K562 (cell line): ENCODE data around the gene ALCAM. TPM values are rescaled to one million over a fixed set of nuclear protein-coding genes. Genes with fewer than 3 reads are reported as not detected.

ENCODE experiments used
- ATAC-seq: fragments of 200-7000 bp; cut with Tn5 transposase; 3 replicates; pipeline ENCODE4 v1.9.1; 2020; ENCODE audit warnings: moderate library complexity
- BruUV-seq: library from RNA; stranded (reverse); fragments of 400-500 nt; replicated peaks from 2 replicates; lab custom pipeline; 2021; lab: Mats Ljungman, UMichigan
- CTCF ChIA-PET: fragments of 300-600 bp; formaldehyde crosslinking; extraction: SDS; loops from one replicate; lab custom pipeline; 2021; ENCODE audit warnings: low intra/inter-chr PET ratio; lab: Yijun Ruan, JAX
- POLR2A ChIA-PET: fragments of 300-600, 350-650 bp; sonication (Branson Sonifier 250); formaldehyde crosslinking; extraction: SDS; loops from one replicate; lab custom pipeline; 2021; ENCODE audit warnings: antibody characterized with exemption, inconsistent platforms; lab: Yijun Ruan, JAX
- DNase-seq, 4 experiments: peaks; one replicate each; pipeline versions ENCODE4 v3.0.0 to v3.0.0-alpha.2; 2011 to 2018; ENCODE audit warnings: low spot score in 3 of 4, mixed read lengths in 3 of 4; ENCODE audit errors: extremely low read depth in 1 of 4
- FAIRE-seq: peaks from 2 replicates; lab custom pipeline; 2011; peaks lifted over from hg19 to GRCh38; lab: Jason Lieb, UNC
- H2AFZ ChIP-seq: 2 replicates; pipeline ENCODE4 v1.6.0; 2011; ENCODE audit warnings: low read depth, low read length, control low read depth, inconsistent platforms
- H3K27ac ChIP-seq: fragments of 200-600 bp; 3 replicates; pipeline ENCODE4 v1.8.0; 2011; ENCODE audit warnings: low read depth, mild to moderate bottlenecking, control low read depth, inconsistent platforms, low read length, moderate library complexity, mixed read lengths; ENCODE audit errors: extremely low read depth
- H3K27me3 ChIP-seq, 2 experiments: fragments of 300-600 bp in 1 of 2; 2 replicates in 1 of 2; 3 replicates in 1 of 2; pipeline versions ENCODE4 v1.6.0 to v1.8.0; 2011; ENCODE audit warnings: inconsistent platforms in 2 of 2, low read length in 2 of 2, mild to moderate bottlenecking in 1 of 2, mixed read lengths in 1 of 2, moderate library complexity in 1 of 2; ENCODE audit not compliant: control insufficient read depth in 2 of 2, insufficient read depth in 2 of 2
- H3K36me3 ChIP-seq: fragments of 300-600 bp; 3 replicates; pipeline ENCODE4 v1.8.0; 2011; ENCODE audit warnings: mild to moderate bottlenecking, low read length, inconsistent platforms; ENCODE audit not compliant: control insufficient read depth, insufficient read depth
- H3K4me1 ChIP-seq, 2 experiments: fragments of 200-600 bp in 1 of 2; replicated peaks in 1 of 2; 2 replicates in 1 of 2; 3 replicates in 1 of 2; pipeline versions ENCODE4 v1.5.1 to v1.8.0; 2011; ENCODE audit warnings: inconsistent platforms in 2 of 2, low read length in 2 of 2, mild to moderate bottlenecking in 1 of 2, mixed read lengths in 1 of 2, moderate library complexity in 1 of 2; ENCODE audit not compliant: control insufficient read depth in 2 of 2, insufficient read depth in 2 of 2
- H3K4me2 ChIP-seq: 2 replicates; pipeline ENCODE4 v1.6.1; 2011; ENCODE audit warnings: low read length, control low read depth, inconsistent platforms, mixed read lengths; ENCODE audit not compliant: insufficient read depth
- H3K4me3 ChIP-seq: fragments of 200-600 bp; sonication (generic), shearing (Covaris generic); 2 replicates; pipeline ENCODE4 v1.5.1; 2016; ENCODE audit warnings: control low read depth, inconsistent platforms
- H3K79me2 ChIP-seq: fragments of 200-600 bp; 3 replicates; pipeline ENCODE4 v1.8.0; 2011; ENCODE audit warnings: low read length, inconsistent platforms; ENCODE audit not compliant: control insufficient read depth, insufficient read depth
- H3K9ac ChIP-seq, 2 experiments: 2 replicates each; pipeline versions ENCODE4 v1.6.0 to v1.6.1; 2011; ENCODE audit warnings: low read depth in 2 of 2, low read length in 2 of 2, control low read depth in 1 of 2, inconsistent platforms in 1 of 2, mild to moderate bottlenecking in 1 of 2, mixed read lengths in 1 of 2; ENCODE audit not compliant: insufficient read depth in 1 of 2
- H3K9me1 ChIP-seq: one replicate; pipeline ENCODE4 v1.6.0; 2011; ENCODE audit warnings: inconsistent platforms, mild to moderate bottlenecking, low read length, moderate library complexity; ENCODE audit not compliant: control insufficient read depth, insufficient read depth
- H3K9me3 ChIP-seq: replicated peaks from 2 replicates; pipeline ENCODE4 v1.5.1; 2011; ENCODE audit warnings: low read depth, low read length, inconsistent platforms; ENCODE audit not compliant: control insufficient read depth, insufficient read depth
- H4K20me1 ChIP-seq: replicated peaks from 2 replicates; pipeline ENCODE4 v1.6.1; 2011; ENCODE audit warnings: low read length, inconsistent platforms, mixed read lengths; ENCODE audit not compliant: control insufficient read depth, insufficient read depth
- ADNP ChIP-seq: fragments of 200-800 bp; sonication (Bioruptor generic); IDR thresholded peaks from 2 replicates; pipeline ENCODE4 v1.6.1; 2016; ENCODE audit warnings: missing genetic modification characterization, missing compliant biosample characterization
- ATF7 ChIP-seq: fragments of 450-650 bp; IDR thresholded peaks from 2 replicates; pipeline ENCODE4 v1.7.1; 2014; ENCODE audit warnings: mild to moderate bottlenecking, moderate library complexity
- ETV1 ChIP-seq: fragments of 450-650 bp; conservative IDR thresholded peaks from 2 replicates; pipeline ENCODE4 v1.6.1; 2016; ENCODE audit warnings: missing genetic modification characterization, control low read depth, low read depth, missing compliant biosample characterization
- HIVEP1 ChIP-seq: fragments of 250-450 bp; sonication (Bioruptor Pico); IDR thresholded peaks from 2 replicates; pipeline ENCODE4 v1.4.0; 2020; ENCODE audit warnings: mild to moderate bottlenecking
- NBN ChIP-seq: fragments of 450-650 bp; IDR thresholded peaks from 2 replicates; pipeline ENCODE4 v1.6.1; 2016; ENCODE audit warnings: low read depth, mild to moderate bottlenecking
- PHB ChIP-seq: fragments of 250-450 bp; sonication (Bioruptor Pico); IDR thresholded peaks from 2 replicates; pipeline ENCODE4 v1.5.0; 2021
- PTTG1 ChIP-seq: fragments of 450-650 bp; IDR thresholded peaks from 2 replicates; pipeline ENCODE4 v1.6.1; 2016; ENCODE audit warnings: low read depth, mild to moderate bottlenecking, missing genetic modification characterization, missing compliant biosample characterization
- RBBP5 ChIP-seq: fragments of 200-600 bp; sonication (generic); IDR thresholded peaks from 2 replicates; pipeline ENCODE4 v1.6.1; 2012; ENCODE audit warnings: borderline replicate concordance, mild to moderate bottlenecking, low read length, control low read depth, inconsistent platforms; ENCODE audit not compliant: insufficient read depth, poor library complexity, severe bottlenecking
- ZNF444 ChIP-seq: fragments of 250-450 bp; sonication (Bioruptor Pico); IDR thresholded peaks from 2 replicates; pipeline ENCODE4 v1.4.0; 2020; ENCODE audit warnings: mild to moderate bottlenecking, moderate library complexity
- whole genome bisulfite sequencing: fragments of 100-300 bp; shearing (Covaris generic); methylation state at CpG from one replicate; pipeline ENCODE4 v1.1.6; 2016; ENCODE audit warnings: low coverage, mixed read lengths; ENCODE audit not compliant: insufficient coverage; ENCODE audit errors: missing lambda C conversion rate; 5-methylcytosine and 5-hydroxymethylcytosine counted together
- in situ Hi-C: fragments of 300-500 bp; cut with MboI; formaldehyde crosslinking; loops from 4 replicates; pipeline ENCODE4 v1.15.0; 2018; ENCODE audit warnings: inconsistent platforms, mixed read lengths
- intact Hi-C: fragments of 100-400 bp; cut with micrococcal nuclease; formaldehyde crosslinking; loops from 2 replicates; pipeline ENCODE4 v1.14.2; 2022
- polyA plus RNA-seq, 8 experiments: library from polyadenylated mRNA; depleted of rRNA in 4 of 8; stranded (reverse) in 5 of 8; unstranded in 3 of 8; fragments of >200 nt; fragmentation: Nextera tagmentation in 2 of 8; fragmentation: Illumina TruSeq in 1 of 8; extraction: Ambion mirVana in 2 of 8; extraction: Trizol in 1 of 8; gene quantifications; 2 replicates each; pipeline versions ENCODE4 v1.2.1 to v1.2.3, GENCODE V29; 2011 to 2014; ENCODE audit warnings: inconsistent platforms in 1 of 8, missing spikeins in 1 of 8
- total RNA-seq, 7 experiments: library from RNA; depleted of rRNA in 6 of 7; stranded (reverse); fragments of >200 nt in 6 of 7; fragmentation: Illumina TruSeq in 2 of 7; extraction: Trizol in 2 of 7; gene quantifications; 2 replicates each; pipeline versions ENCODE4 v1.2.1 to v1.2.3, GENCODE V29; 2011 to 2021; ENCODE audit warnings: low replicate concordance in 1 of 7

Gene ALCAM
- total and polyA plus RNA-seq, 9 of the 15 experiments (the other 6 are each of a cell fraction or from before 2014, with no cell fraction given) = 0.03 to 0.98 (median 0.14) TPM; not detected in 1

GRCh38 chr3:105497386-105497785 lies 130.7 kb downstream of the ALCAM start:
- no TSS peak for BruUV-seq
- WGBS = 0% methylated on average over 4 of the region's 4 CpGs
- Histone ChIP-seq H3K4me3 (no peak overlapping the region), H3K27me3 (no peaks in the 10 kb centered on the region), H4K20me1 (no peaks in the 10 kb centered on the region), H3K9ac (no peak overlapping the region), H3K36me3 (no peaks in the 10 kb centered on the region), H2AFZ (no peak overlapping the region), H3K9me3 (no peaks in the 10 kb centered on the region), H3K4me1 (no peaks in the 10 kb centered on the region), H3K79me2 (no peaks in the 10 kb centered on the region), H3K4me2 (no peak overlapping the region), H3K9me1 (no peaks in the 10 kb centered on the region), H3K27ac (no peak overlapping the region)
- in situ Hi-C loops (no loop called here), intact Hi-C loops (no loop called here)
- CTCF ChIA-PET = no interaction called here
- DNase-seq (no peak), ATAC-seq (no peak), FAIRE-seq (no peak)
- TF ChIP-seq PHB (CRISPR knock-in tag) = no peak
- no peak for TF ChIP-seq ZNF444 (CRISPR knock-in tag)
- TF ChIP-seq PTTG1 (tag) = no peak
- TF ChIP-seq RBBP5 = no peak
- TF ChIP-seq HIVEP1 (CRISPR knock-in tag) = no peak
- TF ChIP-seq ATF7 = no peak
- POLR2A ChIA-PET = no interaction called here

- Histone ChIP-seq H3K36me3 (no peaks in the 10 kb centered on the region), H3K4me3 (no peak overlapping the region), H3K9ac (no peak overlapping the region), H3K27me3 (no peaks in the 10 kb centered on the region), H3K27ac (no peak overlapping the region), H3K4me1 (no peaks in the 10 kb centered on the region), H3K9me3 (no peaks in the 10 kb centered on the region), H2AFZ (no peak overlapping the region), H3K9me1 (no peaks in the 10 kb centered on the region), H4K20me1 (no peaks in the 10 kb centered on the region), H3K4me2 (no peak overlapping the region), H3K79me2 (no peaks in the 10 kb centered on the region)
- no peak for FAIRE-seq
- no peak for DNase-seq
- BruUV-seq = no TSS peak
- in situ Hi-C loops (no loop called here), intact Hi-C loops (no loop called here)
- no peak for ATAC-seq
- WGBS = no CpG with 5 or more reads among the region's 1 CpG
- ChIA-PET POLR2A (no interaction called here), CTCF (no interaction called here)
- no peak for TF ChIP-seq ADNP (tag)
- no peak for TF ChIP-seq ETV1
- no peak for TF ChIP-seq NBN
These were observed 133.3 kb downstream of the ALCAM start for GRCh38 chr3:105499961-105500360.
